Osteocyte (in vitro differentiated cells): ENCODE data around the gene MEIG1. TPM values are rescaled to one million over a fixed set of nuclear protein-coding genes. Genes with fewer than 3 reads are reported as not detected.
"Not testable (repeated sequence)": the region's sequence is repeated elsewhere in the genome, so short reads cannot be mapped to it uniquely, and the experiment has no call there.

ENCODE experiments used
- DNase-seq: peaks from one replicate; pipeline ENCODE4 v3.0.0; 2021; ENCODE audit warnings: mixed read lengths; ENCODE audit not compliant: unreplicated experiment; ENCODE audit errors: extremely low spot score
- H3K27ac Mint-ChIP-seq: one replicate; pipeline ENCODE4 v1.8.0; 2021; ENCODE audit warnings: mild to moderate bottlenecking, mixed read lengths; ENCODE audit not compliant: unreplicated experiment
- H3K27me3 Mint-ChIP-seq: one replicate; pipeline ENCODE4 v1.8.0; 2021; ENCODE audit warnings: mixed read lengths; ENCODE audit not compliant: unreplicated experiment
- H3K36me3 Mint-ChIP-seq: one replicate; pipeline ENCODE4 v1.8.0; 2021; ENCODE audit warnings: mixed read lengths; ENCODE audit not compliant: unreplicated experiment
- H3K4me1 Mint-ChIP-seq: one replicate; pipeline ENCODE4 v1.8.0; 2021; ENCODE audit warnings: mixed read lengths; ENCODE audit not compliant: unreplicated experiment
- H3K4me3 Mint-ChIP-seq: one replicate; pipeline ENCODE4 v1.8.0; 2021; ENCODE audit warnings: mild to moderate bottlenecking, moderate library complexity, mixed read lengths; ENCODE audit not compliant: unreplicated experiment
- H3K9me3 Mint-ChIP-seq: one replicate; pipeline ENCODE4 v1.8.0; 2021; ENCODE audit warnings: mixed read lengths; ENCODE audit not compliant: unreplicated experiment
- total RNA-seq: library from RNA; stranded (reverse); gene quantifications from 2 replicates; pipeline ENCODE4 v1.2.1, GENCODE V29; 2021
- TF ChIP-seq, protein P1 (sequence below): fragments of 200-600 bp; sonication (generic); IDR thresholded peaks from 2 replicates; pipeline ENCODE4 v1.5.0; 2021; ENCODE audit warnings: antibody characterized with exemption, mild to moderate bottlenecking, moderate library complexity

MEIG1 gene
- total RNA-seq, 1 donor from 2014 or later, result 1.0 TPM

DNA sequence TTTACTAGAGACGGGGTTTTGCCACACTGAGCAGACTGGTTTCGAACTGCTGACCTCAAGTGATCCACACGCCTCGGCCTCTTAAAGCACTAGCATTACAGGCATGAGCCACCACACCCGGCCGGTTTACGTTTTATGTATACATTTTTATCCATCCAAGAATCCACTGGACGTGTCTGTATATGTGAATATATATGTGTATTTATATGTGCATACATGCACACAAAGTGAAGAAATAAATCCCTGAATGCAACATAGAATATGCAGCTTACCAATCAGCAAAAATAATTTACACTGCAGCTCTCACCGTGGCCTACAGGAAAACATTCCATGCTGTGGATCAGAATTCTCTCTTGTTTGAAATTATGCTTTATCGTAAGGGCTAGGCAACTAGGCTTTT is 28.6 kb upstream of the MEIG1 start:
- Mint-ChIP-seq H3K9me3 (no peaks in the 10 kb centered on the region), H3K27me3 (no peaks in the 10 kb centered on the region), H3K27ac (no peak overlapping the region), H3K4me1 (no peaks in the 10 kb centered on the region), H3K36me3 (peaks cover 45% of the 10 kb centered on the region), H3K4me3 (no peak overlapping the region)
- TF ChIP-seq, protein P1, sequence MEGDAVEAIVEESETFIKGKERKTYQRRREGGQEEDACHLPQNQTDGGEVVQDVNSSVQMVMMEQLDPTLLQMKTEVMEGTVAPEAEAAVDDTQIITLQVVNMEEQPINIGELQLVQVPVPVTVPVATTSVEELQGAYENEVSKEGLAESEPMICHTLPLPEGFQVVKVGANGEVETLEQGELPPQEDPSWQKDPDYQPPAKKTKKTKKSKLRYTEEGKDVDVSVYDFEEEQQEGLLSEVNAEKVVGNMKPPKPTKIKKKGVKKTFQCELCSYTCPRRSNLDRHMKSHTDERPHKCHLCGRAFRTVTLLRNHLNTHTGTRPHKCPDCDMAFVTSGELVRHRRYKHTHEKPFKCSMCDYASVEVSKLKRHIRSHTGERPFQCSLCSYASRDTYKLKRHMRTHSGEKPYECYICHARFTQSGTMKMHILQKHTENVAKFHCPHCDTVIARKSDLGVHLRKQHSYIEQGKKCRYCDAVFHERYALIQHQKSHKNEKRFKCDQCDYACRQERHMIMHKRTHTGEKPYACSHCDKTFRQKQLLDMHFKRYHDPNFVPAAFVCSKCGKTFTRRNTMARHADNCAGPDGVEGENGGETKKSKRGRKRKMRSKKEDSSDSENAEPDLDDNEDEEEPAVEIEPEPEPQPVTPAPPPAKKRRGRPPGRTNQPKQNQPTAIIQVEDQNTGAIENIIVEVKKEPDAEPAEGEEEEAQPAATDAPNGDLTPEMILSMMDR, result no peak
- DNase-seq, result no peak

DNA sequence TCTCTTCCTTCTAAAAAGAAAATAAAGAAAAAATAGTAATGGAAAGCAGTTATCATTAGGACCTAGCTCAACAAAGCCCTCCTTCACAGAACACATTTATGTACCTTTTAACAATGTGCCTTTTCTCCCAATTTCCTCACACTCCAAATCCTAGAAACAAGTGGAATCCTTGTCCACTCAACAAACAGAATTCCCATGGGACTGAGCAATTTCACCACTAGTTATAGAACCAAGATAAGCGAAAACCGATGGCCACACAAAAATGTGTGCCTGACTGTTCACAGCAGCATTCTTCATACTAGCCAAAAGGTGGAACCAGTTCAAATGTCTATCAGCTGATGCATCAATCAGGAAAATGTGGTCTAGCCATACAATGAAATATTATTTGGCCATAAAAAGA is 22.6 kb upstream of the MEIG1 start:
- H3K27me3 Mint-ChIP-seq, result no peaks in the 10 kb centered on the region

DNA sequence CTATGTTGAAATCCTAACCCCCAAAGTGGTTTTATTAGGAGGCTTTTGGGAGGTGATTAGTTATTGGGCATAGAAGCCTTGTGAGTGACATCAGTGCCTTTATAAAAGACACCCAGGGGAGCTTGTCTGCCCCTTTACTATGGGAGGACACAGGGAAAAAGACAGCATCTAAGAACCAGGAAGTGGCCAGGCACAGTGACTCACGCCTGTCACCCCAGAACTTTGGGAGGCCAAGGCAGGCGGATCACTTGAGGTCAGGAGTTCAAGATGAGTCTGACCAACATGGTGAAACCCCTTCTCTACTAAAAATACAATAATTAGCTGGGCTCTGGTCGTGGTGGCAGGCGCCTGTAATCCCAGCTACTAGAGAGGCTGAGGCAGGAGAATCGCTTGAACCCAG is 20.2 kb upstream of the MEIG1 start:
- not testable (repeated sequence) for H3K27me3 Mint-ChIP-seq, DNase-seq, H3K27ac Mint-ChIP-seq, H3K9me3 Mint-ChIP-seq, H3K4me1 Mint-ChIP-seq, H3K4me3 Mint-ChIP-seq
- peaks cover 30% of the 10 kb centered on the region for H3K36me3 Mint-ChIP-seq

More for the DNA sequence above, 22.6 kb upstream of the MEIG1 start:
- H3K27ac Mint-ChIP-seq, result no peak overlapping the region
- no peaks in the 10 kb centered on the region for H3K9me3 Mint-ChIP-seq
- peaks cover 39% of the 10 kb centered on the region for H3K36me3 Mint-ChIP-seq
- H3K4me3 Mint-ChIP-seq, result no peak overlapping the region
- no peak for DNase-seq
- no peaks in the 10 kb centered on the region for H3K4me1 Mint-ChIP-seq
- TF ChIP-seq, protein P1, result no peak

DNA sequence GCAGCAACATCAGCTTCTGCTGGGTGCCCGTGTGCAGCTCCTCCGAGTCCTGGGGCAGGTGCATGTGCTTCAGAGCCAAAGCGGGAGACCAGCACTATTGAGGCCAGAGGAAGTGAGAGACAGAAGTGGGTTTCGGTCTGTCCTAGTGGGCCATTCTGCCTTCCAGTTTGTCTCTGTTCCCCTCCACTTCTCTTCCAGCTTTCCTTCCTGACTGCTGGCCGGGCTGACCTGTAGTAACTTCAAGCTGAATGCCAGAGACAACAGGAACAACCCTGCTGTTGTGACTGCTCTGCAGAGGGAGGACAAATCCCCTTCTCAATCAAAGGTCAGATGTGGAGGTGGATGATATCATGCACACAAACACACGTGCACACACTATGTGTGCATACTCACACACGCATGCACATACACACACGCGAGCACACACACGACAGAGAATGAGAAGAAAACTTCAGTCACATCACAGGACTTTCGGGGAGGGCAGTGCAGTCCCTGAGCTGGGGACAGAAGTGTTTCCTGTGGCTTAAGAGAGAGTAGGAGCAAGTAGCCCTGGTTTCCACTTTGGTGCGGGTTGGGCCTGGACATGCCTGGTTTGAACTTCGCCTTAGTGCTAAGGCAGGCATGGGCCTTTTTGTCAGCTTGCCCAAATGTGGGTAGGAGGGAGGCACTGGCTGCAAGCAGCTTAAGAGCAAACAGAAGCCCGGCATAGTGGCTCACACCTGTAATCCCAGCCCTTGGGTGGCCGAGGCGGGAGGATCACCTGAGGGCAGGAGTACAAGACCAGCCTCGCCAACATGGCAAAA is 16.8 kb upstream of the MEIG1 start:
- H3K27ac Mint-ChIP-seq, H3K4me1 Mint-ChIP-seq, H3K27me3 Mint-ChIP-seq, H3K4me3 Mint-ChIP-seq, DNase-seq, H3K9me3 Mint-ChIP-seq: not testable (repeated sequence)
- H3K36me3 Mint-ChIP-seq, result peaks cover 23% of the 10 kb centered on the region

DNA sequence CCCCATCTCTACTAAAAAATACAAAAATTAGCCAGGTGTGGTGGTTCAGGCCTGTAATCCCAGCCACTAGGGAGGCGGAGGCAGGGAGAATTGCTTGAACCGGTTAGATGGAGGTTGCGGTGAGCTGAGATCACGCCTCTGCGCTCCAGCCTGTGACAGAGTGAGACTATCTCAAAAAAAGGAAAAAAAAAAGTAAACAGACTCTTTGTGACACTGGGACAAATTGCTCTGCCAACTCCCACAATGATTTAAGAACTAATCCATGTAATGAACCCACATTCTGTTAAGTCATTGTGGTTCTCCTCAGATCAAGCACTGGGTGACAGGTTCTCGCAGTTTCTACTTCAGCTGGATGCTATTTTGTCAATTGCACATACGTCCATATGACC is 16.2 kb upstream of the MEIG1 start:
- DNase-seq, H3K4me1 Mint-ChIP-seq, H3K27me3 Mint-ChIP-seq, H3K4me3 Mint-ChIP-seq, H3K27ac Mint-ChIP-seq, H3K9me3 Mint-ChIP-seq: not testable (repeated sequence)
- peaks cover 25% of the 10 kb centered on the region for H3K36me3 Mint-ChIP-seq

DNA sequence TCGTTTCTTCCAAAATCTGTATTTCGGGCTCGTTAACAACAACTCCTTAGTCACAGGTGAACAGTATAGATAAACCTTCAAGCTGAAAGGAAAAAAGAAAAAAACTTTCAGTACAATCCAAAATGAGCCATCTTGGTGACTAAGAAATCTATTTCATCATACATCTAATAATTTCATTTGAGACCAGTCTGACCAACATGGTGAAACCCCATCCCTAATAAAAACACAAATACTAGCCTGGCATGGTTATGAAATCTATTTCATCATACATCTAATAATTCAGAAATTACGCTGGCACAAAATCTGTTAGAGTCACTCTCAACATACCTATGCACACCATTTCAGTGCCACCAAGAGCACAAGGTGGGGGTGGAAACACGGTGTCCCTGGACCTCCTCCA is 14.1 kb upstream of the MEIG1 start:
- Mint-ChIP-seq H3K36me3 (peaks cover 26% of the 10 kb centered on the region), H3K4me1 (no peaks in the 10 kb centered on the region), H3K27ac (no peak overlapping the region), H3K4me3 (no peak overlapping the region), H3K27me3 (no peaks in the 10 kb centered on the region), H3K9me3 (no peaks in the 10 kb centered on the region)
- DNase-seq, result no peak
- TF ChIP-seq, protein P1, result no peak
